Body of pancreas (tissue), 4 donors: ENCODE results near the gene RHBDF1.

Experiments
- CTCF ChIP-seq, 7 experiments: fragments of 450-650 bp in 4 of 7; fragments of 200-600 bp in 3 of 7; sonication (generic) in 3 of 7; IDR thresholded peaks; one replicate each; pipeline ENCODE4 v1.5.1; 2016 to 2019; ENCODE audit warnings: antibody characterized with exemption in 7 of 7
- POLR2A ChIP-seq, 3 donors: fragments of 450-650 bp; IDR thresholded peaks; one replicate each; pipeline ENCODE4 v1.6.1; 2016; ENCODE audit warnings: antibody characterized with exemption in 3 of 3, mild to moderate bottlenecking in 2 of 3

GRCh38 chr16:86483-86952 lies 14.1 kb upstream of the RHBDF1 start:
- TF ChIP-seq POLR2A (IDR thresholded peaks at IDR 0.05): no peak
- TF ChIP-seq CTCF (IDR thresholded peaks at IDR 0.05): no peak
